Neutrophil (primary cell): ENCODE data around the gene LCORL.

Source experiments
- H3K27ac ChIP-seq: fragments of 200-600 bp; sonication (generic); 2 replicates; pipeline ENCODE4 v1.5.1; 2016; ENCODE audit warnings: mild to moderate bottlenecking, moderate library complexity
- H3K27me3 ChIP-seq: fragments of 200-600 bp; sonication (generic); 2 replicates; pipeline ENCODE4 v1.6.0; 2016; ENCODE audit warnings: mild to moderate bottlenecking
- H3K36me3 ChIP-seq: fragments of 200-600 bp; sonication (generic); 2 replicates; pipeline ENCODE4 v1.5.1; 2017
- H3K4me1 ChIP-seq, 2 experiments: fragments of 200-600 bp in 1 of 2; sonication (generic) in 1 of 2; 1 replicate in 1 of 2; 2 replicates in 1 of 2; pipeline versions ENCODE4 v1.5.1 to v1.6.1; 2013 to 2016; ENCODE audit warnings: low read depth in 1 of 2, low read length in 1 of 2, mild to moderate bottlenecking in 1 of 2, moderate library complexity in 1 of 2; ENCODE audit not compliant: control insufficient read depth in 1 of 2, insufficient read depth in 1 of 2
- H3K4me3 ChIP-seq, 2 experiments: fragments of 200-600 bp in 1 of 2; sonication (generic) in 1 of 2; 1 replicate in 1 of 2; 2 replicates in 1 of 2; pipeline ENCODE4 v1.5.1; 2013 to 2016; ENCODE audit warnings: low read depth in 1 of 2, low read length in 1 of 2, mild to moderate bottlenecking in 1 of 2, moderate library complexity in 1 of 2
- H3K9me3 ChIP-seq: fragments of 200-600 bp; sonication (generic); 2 replicates; pipeline ENCODE4 v1.5.1; 2016
- CTCF ChIP-seq: fragments of 200-600 bp; sonication (generic); IDR thresholded peaks from 2 replicates; pipeline ENCODE4 v1.5.1; 2016; ENCODE audit warnings: antibody characterized with exemption

LCORL gene

GRCh38 chr4:17964576-17964975 lies 57.0 kb downstream of the LCORL start:
- no peak for TF ChIP-seq CTCF
- Histone ChIP-seq H3K36me3 (peaks cover 6% of the 10 kb centered on the region), H3K4me3 (no peak overlapping the region), H3K27me3 (no peaks in the 10 kb centered on the region), H3K4me1 (no peaks in the 10 kb centered on the region), H3K27ac (no peak overlapping the region), H3K9me3 (no peaks in the 10 kb centered on the region)

- H3K4me1 ChIP-seq, result no peaks in the 10 kb centered on the region
- no peak overlapping the region for H3K4me3 ChIP-seq
- H3K27me3 ChIP-seq, result no peaks in the 10 kb centered on the region
- no peak overlapping the region for H3K27ac ChIP-seq
- peaks cover 6% of the 10 kb centered on the region for H3K36me3 ChIP-seq
- TF ChIP-seq CTCF, result no peak
- H3K9me3 ChIP-seq, result no peaks in the 10 kb centered on the region
These were observed 59.4 kb downstream of the LCORL start for GRCh38 chr4:17962171-17962570.

GRCh38 chr4:17961249-17961648 lies 60.3 kb downstream of the LCORL start:
- Histone ChIP-seq H3K27ac (no peak overlapping the region), H3K4me1 (no peaks in the 10 kb centered on the region), H3K36me3 (peaks cover 6% of the 10 kb centered on the region), H3K27me3 (no peaks in the 10 kb centered on the region), H3K9me3 (no peaks in the 10 kb centered on the region), H3K4me3 (no peak overlapping the region)
- no peak for TF ChIP-seq CTCF

GRCh38 chr4:17958181-17958580 lies 63.4 kb downstream of the LCORL start:
- TF ChIP-seq CTCF, result no peak
- H3K27me3 ChIP-seq, result no peaks in the 10 kb centered on the region

GRCh38 chr4:17957688-17958087 lies 63.9 kb downstream of the LCORL start:
- Histone ChIP-seq H3K36me3 (peaks cover 9% of the 10 kb centered on the region), H3K9me3 (no peaks in the 10 kb centered on the region), H3K4me3 (no peak overlapping the region), H3K4me1 (no peaks in the 10 kb centered on the region), H3K27ac (no peak overlapping the region), H3K27me3 (no peaks in the 10 kb centered on the region)
- TF ChIP-seq CTCF, result no peak

More at GRCh38 chr4:17958181-17958580, 63.4 kb downstream of the LCORL start:
- Histone ChIP-seq H3K9me3 (no peaks in the 10 kb centered on the region), H3K27ac (no peak overlapping the region), H3K4me1 (no peaks in the 10 kb centered on the region), H3K36me3 (peaks cover 9% of the 10 kb centered on the region), H3K4me3 (no peak overlapping the region)

- no peaks in the 10 kb centered on the region for H3K9me3 ChIP-seq
- no peak overlapping the region for H3K4me3 ChIP-seq
- no peaks in the 10 kb centered on the region for H3K27me3 ChIP-seq
- peaks cover 7% of the 10 kb centered on the region for H3K36me3 ChIP-seq
- H3K4me1 ChIP-seq, result no peaks in the 10 kb centered on the region
- no peak overlapping the region for H3K27ac ChIP-seq
- TF ChIP-seq CTCF, result no peak
These were observed 65.3 kb downstream of the LCORL start for GRCh38 chr4:17956245-17956644.
